ENCODE results near the gene SORBS2.

GRCh38 chr4:185838104-185838452 lies 26.1 kb upstream of the SORBS2 start:
- no peak for TF ChIP-seq EZH2phosphoT487 (IDR thresholded peaks at IDR 0.05; ENCODE audit: borderline replicate concordance)
- TF ChIP-seq, protein P1, sequence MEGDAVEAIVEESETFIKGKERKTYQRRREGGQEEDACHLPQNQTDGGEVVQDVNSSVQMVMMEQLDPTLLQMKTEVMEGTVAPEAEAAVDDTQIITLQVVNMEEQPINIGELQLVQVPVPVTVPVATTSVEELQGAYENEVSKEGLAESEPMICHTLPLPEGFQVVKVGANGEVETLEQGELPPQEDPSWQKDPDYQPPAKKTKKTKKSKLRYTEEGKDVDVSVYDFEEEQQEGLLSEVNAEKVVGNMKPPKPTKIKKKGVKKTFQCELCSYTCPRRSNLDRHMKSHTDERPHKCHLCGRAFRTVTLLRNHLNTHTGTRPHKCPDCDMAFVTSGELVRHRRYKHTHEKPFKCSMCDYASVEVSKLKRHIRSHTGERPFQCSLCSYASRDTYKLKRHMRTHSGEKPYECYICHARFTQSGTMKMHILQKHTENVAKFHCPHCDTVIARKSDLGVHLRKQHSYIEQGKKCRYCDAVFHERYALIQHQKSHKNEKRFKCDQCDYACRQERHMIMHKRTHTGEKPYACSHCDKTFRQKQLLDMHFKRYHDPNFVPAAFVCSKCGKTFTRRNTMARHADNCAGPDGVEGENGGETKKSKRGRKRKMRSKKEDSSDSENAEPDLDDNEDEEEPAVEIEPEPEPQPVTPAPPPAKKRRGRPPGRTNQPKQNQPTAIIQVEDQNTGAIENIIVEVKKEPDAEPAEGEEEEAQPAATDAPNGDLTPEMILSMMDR (conservative IDR thresholded peaks at IDR 0.05; ENCODE audit: low read length): no peak

Measured in Loucy (cell line).